ENCODE results near the gene TLCD5. TPM values are rescaled to one million over a fixed set of nuclear protein-coding genes. Genes with fewer than 3 reads are reported as not detected.

The TLCD5 gene
- polyA plus RNA-seq, 5 donors = 13.9 to 19.4 (median 17.3) TPM

DNA sequence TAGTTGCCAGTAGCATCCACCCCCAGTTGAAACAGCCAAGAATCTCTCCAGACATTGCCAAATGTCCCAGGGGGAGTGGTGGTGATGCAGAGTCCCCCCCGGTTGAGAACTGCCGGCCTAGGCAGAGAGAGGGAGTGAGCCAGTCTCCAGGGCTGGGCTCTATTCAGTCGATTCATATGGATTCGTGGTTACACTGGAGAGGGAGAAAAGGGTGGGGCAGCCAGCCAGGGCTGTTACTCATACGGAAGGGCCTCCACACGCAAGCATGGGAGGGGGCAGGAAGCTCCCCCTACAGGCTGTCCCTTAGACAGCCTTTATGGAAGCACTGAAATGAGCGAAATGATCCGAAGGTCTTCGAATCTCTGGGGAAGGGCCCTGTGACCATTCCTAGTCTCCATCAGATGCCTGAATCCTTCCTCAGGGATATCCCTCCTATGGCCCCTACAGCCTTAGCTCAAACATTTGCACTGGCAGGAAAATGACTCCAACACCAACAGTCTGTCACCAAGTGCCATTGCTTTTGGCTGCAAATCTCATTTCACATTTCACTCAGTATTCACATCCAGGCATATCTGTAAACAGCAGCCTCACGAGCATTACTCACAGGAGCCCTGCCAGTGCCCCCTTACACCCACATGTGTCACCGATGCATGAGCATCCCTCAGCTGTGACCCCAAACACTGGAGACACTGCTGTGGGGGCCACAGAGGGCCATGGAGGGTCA, 18.4 kb upstream of the TLCD5 start:
- no peak for DNase-seq

DNA sequence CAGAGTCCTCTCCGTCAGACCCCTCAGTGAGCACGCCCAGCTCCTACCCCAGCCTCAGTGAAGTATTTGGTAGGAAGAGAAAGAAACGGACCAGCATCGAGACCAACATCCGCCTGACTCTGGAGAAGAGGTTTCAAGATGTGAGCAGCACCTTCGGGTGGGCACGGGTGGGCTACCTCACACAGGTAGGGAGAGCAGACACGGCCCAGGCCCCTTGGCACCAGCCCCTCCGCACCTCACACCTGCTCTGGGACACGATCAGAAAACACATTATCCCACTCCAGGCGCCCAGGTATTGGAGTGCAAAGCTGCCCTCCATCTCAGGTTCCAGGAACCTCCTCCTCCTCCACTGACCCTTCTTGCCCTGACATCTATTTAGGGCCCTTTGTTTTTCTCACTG, 17.6 kb upstream of the TLCD5 start:
- DNase-seq = no peak

DNA sequence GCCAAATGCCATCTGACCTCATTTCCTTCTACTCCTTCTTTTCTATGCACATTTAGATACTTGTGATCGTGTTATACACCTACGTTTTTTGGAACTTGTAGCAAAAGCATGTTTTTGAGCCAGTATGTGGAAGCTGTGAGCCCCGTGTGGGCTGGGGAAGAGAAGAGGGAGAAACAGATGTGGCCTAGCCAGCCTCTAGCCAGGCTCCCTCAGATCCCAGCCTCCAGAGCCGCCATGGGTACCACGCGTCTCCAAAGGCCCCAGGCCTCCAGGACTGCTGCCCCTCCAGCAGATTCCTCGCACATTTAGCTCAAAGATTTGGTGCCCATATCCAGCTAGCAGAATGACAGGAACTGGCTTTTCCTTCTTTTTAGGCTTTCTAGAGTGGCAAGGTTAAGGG, 17.0 kb upstream of the TLCD5 start:
- DNase-seq = no peak

DNA sequence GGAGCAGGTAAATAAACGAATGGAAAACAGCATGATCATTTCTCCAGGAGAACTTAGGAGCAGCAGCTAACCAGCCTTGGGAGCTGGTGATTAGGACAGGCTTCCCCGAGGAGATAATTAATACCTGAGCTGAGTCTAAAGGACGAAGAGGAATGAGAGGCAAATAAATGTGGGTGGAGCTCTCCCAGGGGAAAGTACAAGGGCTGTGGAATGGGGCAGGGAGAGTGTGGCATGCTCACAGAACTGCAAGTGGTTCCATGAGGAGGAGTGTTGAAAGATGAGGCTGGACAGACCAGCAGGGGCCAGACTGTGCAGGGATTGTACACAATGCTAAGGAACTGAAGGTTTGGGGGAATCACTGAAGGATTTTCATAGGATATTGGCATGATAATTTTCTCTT, 14.2 kb upstream of the TLCD5 start:
- DNase-seq = no peak

DNA sequence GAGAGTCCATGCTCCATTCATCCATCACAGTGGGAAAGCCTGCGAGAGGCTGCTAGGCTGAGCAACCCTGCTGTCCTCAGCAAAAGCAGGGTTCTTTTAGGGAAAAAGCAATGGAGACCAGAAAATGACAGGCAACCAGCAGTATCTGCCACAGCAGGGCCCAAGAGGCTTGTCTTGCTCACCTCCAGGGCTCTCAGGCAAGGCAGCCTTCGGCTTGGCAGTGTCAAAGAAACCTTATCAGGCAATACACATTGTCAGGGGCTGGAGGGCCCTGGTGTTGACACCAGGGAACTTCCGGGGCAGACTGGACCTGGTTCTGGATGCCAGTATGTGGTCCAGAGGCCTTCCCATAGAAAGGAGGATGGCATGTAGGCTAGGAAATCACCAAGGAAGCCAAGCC, 10.2 kb upstream of the TLCD5 start:
- DNase-seq = no peak

DNA sequence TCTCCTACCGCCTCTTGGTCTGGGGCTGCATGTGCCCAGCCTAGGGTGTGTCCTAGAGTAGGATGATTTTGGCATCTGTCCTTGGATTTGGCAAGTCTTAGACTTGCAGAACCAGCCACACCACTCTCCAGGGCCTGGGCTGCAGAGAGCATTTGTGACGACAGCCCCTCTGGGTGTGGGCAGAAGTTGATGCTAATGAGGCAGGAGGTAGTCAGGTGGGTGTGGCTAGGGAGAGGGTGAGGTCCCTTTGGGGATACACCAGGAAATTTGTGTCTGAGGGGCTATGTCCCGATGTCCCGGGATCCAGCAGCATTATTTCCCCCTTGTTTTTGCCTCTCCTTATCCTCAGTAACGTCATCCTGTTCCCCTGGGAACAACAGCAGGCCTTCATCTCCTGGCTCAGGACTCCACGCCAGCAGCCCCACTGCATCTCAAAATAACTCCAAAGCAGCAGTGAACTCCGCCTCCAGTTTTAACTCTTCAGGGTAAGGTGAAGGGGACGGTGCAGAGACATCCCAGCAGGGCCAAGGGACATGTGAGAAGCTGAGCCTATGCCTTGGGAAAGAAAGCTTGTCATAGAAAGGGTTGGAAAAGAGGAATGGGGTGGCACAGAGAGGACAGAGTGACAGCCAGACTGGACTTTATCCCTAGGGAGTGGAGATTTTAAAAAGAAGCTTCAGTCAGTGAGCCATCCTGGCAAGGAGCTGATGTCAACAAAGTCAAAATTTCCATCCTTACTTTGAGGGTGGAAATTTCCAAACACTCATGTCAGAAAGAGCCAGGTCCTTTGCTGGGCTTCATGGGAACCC, 8.0 kb upstream of the TLCD5 start:
- peak; percentile 65 to 66 for DNase-seq

DNA sequence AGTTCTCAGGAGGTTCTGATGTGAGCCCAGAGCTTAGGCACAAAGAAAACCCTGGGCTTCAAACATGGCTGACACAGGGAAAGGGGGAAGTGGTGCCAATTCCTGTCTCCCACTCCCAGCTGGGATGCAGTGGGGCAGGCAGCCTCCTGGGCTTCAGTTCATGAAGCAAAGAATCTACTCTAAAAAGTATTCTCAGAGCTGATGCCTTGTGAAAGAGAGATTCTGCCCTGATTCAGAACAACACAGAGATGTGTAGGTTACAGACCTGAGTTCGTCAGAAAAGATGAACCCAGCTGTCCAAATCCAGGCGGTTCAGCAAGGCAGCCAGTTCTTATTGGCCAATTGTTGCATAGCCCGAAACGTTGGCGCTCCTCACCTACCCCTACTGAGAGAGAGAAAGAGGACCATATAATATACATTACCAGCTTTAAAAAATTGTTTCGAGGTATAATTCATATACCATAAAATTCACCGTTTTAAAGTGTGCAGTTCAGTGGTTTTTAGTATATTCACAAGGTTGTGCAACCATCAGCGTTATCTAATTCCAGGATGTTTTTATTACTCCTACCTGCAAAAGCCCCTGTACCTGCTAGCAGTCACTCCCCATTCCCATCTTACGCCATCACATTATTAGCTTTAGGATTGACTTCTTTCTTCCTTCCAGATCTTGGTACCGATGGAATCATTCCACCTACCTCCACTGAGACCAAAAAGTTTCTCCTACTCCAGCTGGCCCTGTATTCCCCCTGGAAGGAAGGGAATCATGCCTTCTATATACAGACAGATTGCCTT, 7.2 kb upstream of the TLCD5 start:
- no peak for DNase-seq

DNA sequence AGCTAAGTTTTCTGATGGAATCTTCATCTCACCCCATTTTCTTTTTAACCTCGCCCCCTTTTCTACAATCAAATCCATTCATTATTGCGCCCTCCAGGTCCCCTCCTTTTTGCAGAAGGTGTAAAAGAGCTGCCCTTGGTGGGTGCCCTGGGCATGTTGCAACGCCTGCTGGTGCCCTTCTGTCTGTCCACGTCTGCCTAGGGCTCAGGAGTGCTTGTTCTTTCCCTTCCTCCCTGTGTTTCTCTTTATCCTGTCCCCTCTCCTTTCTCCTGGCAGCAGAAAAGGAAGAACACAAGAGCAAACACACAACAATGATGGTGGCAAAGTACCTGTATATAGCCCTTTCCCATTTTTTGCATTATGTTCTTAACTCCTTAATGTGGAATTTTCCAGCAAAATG, 6.2 kb upstream of the TLCD5 start:
- DNase-seq = no peak

DNA sequence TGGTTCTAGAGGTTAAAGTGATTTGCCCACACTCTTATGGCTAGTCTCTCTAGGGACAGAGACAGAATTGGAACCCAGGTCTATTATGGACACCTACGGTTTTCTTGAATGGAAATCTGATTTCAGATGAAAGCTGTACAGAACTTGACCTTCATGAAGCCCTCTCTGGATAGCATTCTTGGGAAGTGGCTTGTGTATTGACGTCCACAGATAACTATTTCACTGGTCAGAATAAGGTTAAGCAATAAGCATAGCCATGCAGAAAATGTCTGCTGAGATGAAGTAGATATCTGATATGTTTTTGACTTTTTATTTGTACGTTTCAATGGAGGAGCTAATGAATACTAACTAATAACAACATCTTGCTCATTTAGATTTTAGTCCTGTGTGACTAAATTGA, 1.1 kb downstream of the TLCD5 start:
- DNase-seq = no peak

DNA sequence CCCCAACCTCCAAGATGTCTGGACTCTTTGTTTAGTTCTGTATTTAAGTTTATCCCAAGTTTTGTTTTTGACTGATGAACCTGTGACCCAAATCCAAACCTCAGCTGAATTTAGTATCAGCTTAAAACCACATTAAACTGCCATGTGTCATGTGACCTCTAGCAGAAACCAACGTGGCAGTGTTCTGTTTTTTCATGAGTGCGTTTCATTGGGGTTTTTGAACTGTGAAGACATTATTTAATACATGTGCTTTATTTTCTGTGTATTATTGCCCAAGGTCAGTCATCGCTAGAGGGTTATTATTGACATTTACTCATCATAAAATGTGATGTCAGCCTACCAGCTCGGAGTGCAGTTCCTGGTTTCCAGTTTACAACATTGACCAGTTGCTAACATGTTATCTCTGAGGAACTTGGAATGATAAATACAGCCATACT, 1.8 kb downstream of the TLCD5 start:
- no peak for DNase-seq

DNA sequence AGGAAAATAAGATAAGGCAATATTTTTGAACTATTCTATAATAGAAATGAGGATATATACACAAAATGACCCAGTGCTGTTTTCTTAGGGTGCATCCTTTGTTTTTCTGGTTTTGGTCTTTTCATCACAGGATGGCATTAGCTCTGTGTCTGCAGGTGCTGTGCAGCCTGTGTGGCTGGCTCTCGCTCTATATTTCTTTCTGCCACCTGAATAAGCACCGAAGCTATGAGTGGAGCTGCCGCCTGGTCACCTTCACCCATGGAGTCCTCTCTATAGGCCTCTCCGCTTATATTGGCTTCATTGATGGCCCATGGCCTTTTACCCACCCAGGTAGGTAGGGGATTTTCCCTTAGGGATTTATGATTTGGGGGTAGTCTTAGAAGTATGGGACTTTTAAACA, 2.2 kb downstream of the TLCD5 start:
- DNase-seq = no peak

DNA sequence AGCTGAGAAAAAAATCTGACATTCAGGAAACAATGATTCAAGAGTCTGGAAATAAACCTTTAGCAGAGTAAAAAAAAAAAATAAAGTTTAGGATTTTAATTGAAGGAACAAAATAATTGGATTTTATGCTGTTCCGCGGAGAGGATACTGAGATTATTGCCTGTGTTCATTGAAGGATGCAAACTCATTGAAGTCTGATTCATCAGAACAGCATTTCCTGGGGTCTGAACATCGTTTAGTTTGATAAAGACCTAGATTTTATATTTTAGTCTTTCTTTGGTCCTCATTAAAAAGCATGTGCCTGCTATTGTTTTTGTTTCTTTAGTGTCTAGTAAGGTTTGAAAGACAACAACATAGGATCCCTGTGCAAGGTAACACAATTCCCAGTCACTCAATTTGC, 4.5 kb downstream of the TLCD5 start:
- DNase-seq = no peak

DNA sequence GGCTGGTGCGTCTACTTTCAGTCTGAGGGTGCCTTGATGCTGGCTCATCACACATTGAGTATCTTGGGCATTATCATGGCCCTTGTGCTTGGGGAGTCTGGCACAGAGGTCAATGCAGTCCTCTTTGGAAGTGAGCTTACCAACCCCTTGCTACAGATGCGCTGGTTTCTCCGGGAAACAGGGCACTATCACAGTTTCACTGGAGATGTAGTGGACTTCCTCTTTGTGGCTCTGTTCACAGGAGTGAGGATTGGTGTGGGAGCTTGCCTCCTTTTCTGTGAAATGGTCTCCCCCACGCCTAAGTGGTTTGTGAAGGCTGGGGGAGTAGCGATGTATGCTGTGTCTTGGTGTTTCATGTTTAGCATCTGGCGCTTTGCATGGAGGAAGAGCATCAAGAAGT, 4.9 kb downstream of the TLCD5 start:
- no peak for DNase-seq

DNA sequence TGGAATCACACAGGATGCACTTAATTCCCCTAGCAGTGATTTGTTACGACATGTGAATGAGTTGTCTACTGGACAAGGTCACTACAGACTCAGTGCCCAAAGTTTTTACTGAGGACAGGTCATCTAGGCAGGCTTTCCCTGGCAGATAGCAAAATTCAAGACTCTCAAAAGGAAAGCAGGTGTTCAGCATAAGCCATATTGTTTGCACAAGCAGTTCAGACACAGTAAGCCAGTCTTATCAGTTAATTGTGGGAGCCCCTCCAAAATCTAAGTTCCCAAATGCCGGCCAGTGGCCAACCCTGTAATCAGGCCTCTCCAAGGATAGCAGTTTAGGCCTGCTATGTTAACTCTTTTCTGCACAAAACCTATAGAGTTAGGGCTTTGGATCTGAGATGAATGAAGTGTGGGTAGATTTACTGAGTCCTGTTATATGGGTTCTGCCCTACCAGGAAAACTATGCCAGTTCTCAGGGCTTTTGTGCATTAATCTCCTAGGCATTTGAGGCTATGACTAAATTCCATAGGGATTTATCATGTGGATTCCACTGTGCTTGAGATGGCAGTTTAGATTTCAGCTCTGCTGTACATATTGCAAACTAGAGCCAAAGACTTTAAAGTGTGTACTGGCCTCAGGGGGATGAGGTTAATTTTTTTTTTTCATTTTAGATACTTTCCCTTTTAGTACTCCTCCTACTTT, 6.3 kb downstream of the TLCD5 start:
- DNase-seq = peak; percentile 53 to 57

DNA sequence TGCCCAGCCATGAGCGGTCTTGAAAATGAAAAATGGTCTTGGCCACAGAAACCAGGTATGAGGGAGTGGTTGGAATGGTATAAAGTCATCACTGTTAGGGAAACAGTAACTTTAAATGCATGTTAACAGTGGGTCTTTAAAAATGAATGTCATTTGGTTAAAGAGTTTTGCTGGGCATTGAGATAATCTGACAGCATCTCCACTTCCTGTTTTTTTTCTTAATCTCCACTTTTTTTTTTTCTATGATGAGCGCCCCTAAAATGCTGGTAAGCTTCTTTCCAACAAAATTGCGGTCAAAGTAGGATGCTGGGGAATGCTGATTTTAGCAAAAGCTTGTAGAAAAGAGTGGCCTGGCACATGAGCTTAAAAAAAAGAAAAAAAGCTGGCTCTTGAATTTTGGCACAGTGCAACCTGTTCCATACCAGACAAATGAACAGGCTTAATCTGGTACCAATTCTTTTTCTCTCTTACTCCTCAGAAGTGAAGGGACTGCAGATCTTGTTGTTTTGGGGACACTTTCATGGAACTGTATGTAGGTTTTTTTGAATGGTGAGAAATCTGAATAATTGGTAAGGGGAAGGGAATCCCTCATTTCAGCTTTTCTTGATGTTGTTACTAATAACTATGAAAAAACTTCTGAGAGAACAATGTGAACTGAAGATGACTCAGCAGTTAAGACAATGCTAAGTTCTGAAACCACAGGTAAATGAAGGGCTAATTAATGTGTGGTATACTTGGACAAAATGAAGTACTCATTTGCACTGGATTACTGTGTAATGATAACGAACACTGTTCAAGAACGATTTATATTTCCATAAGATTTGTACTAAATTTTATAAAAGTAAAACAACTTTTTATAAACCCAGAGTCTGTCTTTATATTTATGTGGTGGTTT, 8.0 kb downstream of the TLCD5 start:
- DNase-seq = no peak

DNA sequence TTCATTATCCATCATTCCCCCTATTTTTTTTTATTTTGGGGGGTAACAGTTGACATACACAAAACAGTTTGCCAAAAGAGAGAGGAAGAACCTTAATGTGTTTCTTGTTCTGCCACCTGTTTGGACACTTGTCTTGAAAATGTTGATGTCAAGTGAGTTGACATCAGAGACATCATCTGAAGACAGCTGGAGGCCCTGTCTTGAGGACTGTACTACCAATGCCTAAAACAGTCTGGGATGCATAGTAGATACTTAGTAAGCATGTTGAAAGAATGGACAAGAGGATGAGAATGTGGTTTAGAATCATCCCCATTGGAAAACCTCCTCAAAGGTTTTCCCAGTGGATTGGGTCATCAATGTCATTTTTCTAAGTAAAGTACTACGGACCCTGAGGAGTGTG, 8.7 kb downstream of the TLCD5 start:
- no peak for DNase-seq

DNA sequence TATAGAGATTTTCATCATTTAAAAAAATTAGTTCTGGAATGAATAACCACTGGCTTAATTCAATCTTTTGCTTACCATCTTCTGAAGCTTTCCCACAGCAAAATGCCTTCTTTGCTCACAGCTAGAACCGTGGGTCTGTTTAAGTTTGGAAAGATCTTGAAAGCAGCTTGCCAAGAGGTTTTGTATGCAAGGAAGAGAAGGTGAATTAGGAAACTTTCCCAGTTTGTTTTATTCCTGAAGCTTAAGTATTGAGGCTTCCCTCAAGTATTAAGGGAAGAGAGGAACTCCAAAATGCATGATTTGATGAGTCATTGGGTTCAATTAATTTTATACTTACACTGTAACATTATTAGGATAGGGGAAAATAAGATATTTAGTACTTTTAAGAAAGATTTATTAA, 9.2 kb downstream of the TLCD5 start:
- no peak for DNase-seq

DNA sequence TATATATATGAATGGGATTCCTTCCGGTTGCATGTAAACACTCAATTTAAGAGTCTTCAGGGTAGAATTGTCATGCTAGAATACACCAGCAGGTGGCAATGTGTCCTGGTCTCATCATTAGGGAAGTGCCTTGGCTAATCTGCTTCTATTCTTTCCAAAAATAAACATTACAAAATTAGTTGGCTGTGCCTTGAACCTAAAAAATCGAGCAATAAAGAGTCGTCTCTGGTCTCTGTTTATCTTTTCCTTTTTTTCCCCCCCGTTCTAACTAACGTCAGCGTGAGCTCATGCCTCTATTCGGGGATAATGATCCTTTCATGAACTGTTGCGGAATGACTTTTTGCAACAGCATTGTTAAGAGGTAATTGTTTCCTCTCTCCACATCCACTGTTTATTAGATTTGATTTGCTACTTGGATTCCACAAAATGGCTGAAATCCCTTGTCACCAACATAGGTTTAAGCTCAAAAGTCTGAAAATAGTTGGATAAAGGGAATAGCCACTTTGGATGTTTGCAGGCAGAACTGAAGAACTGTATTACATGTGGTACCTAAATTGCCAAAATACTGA, 9.9 kb downstream of the TLCD5 start:
- peak; percentile 79 to 90 for DNase-seq

DNA sequence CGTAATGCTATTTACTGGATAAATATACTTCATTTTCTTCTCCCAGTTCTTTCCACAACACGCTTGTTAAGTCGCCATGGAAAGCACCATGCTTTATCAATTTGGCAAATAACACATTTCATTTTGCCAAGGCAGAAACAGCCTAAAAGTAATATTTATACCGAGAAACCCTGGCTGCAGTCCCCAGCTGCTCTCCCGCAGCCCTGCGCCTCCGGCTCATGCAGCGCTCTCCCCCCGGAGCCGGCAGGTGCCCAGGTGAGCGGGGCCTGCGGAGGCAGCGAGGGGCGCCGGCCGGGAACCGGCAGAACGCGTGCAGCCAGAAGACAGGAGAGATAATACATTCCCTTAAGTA, 10.4 kb downstream of the TLCD5 start:
- DNase-seq = no peak

DNA sequence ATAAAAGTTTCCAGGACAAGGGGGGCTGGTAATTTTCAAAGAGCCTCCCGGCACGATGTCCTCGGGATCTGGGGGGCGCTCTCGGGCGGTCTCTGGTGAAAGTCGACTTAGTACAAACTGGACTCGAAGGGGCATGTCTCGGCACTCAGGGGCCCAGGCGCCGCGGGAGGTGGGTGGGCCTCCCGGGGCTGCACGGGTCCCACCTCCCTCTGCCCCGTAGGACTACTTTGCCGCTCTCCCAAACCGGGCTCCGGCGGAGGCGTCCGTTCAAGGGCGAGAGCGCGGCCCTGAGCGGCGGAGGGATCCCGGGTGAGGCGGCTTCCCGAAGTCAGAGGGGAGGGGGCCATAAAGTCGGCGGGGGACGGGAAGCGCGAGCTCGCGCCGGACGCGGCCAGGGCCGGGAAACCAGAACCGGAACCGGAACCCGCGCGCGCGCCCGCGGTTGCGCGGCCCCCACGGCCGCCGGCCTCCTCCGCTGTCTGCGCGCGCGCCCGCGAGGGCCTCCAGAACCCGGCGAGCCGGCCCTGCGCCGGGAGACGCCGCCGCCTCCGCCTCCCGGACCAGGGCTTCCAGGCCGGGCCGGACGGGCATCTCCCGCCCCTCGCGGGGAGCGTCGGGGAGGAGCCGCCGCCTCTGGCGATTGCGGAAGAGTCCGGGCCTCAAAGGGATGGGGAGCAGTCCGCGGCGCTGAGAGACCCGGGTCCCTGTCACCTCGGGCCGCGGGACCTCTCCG, 11.0 kb downstream of the TLCD5 start, which contains the start of gene ARHGEF12:
Gene ARHGEF12, plus strand, starts transcription at position 506 of the 733 bp plus-strand sequence. CDS start 831 bp downstream, outside the sequence.
- peak; percentile 97 to 99 for DNase-seq

All from right lung (tissue), 5 donors.